GM21515 (cell line): Measurements from ENCODE around the gene FAR1.

ENCODE experiments used
- ATAC-seq: cut with Tn5 transposase; IDR thresholded peaks from one replicate; pipeline ENCODE4 v1.9.1; 2021; ENCODE audit not compliant: unreplicated experiment

Gene FAR1

DNA sequence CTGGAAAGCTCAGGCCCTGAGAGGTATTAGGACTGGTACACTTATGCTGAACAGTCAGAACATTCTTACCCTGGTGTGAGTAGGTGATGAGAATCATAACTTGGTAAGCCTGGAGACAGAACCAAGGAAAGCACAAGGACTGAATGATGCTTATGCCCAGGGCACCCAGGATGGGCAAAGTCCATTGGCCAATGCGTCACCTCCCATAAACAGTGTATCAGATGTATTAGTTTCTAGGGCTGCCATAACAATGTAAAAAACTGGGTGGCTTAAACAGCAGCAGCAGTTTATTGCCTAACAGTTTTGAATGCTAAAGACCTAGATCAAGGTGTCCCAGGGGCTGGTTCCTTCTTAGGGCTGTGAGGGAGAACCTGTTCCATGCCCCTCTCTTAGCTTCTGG is 107.0 kb downstream of the FAR1 start:
- no peak for ATAC-seq

GRCh38 chr11:13776134-13776815 is 107.8 kb downstream of the FAR1 start:
- no peak for ATAC-seq

GRCh38 chr11:13777341-13777985 is 109.0 kb downstream of the FAR1 start:
- no peak for ATAC-seq

- no peak for ATAC-seq
Measured at GRCh38 chr11:13778345-13778744, 109.9 kb downstream of the FAR1 start.

DNA sequence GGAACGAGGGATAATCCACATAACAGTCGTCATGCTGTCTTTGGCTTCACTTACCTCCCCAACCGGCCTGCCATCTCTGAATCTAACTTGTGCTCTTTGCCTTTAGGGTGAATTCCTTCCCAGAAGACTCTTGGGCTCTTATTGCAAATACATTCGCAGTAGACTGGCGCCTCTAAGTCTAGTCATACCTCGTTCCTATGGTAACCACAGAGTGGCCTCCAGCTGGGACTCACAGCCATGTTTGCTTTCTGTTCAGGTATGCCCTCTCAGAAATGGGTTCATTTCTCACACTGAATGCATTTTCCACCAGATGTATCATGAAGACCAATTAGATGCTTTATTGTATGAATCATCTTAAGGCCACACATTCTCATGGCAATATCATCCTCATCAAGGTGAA is 112.7 kb downstream of the FAR1 start:
- ATAC-seq: no peak
